T-cell (primary cell): ENCODE data around the gene CCDC127. TPM values are rescaled to one million over a fixed set of nuclear protein-coding genes. Genes with fewer than 3 reads are reported as not detected.

Experiments used
- ATAC-seq, 4 experiments: fragments of 200-7000 bp in 3 of 4; fragments of 150-1000 bp in 1 of 4; cut with Tn5 transposase; replicated peaks in 1 of 4; 1 replicate in 3 of 4; 2 replicates in 1 of 4; pipeline ENCODE4 v1.10.0; 2021; ENCODE audit warnings: moderate library complexity in 3 of 4, mild to moderate bottlenecking in 2 of 4, moderate number of reproducible peaks in 1 of 4
- CTCF ChIA-PET, 2 donors: fragments of 300-600 bp; sonication (Branson Sonifier 250); formaldehyde crosslinking; loops; one replicate each; lab custom pipeline; 2022; ENCODE audit warnings: antibody characterized with exemption in 2 of 2; lab: Charles Lee
- POLR2A ChIA-PET, 2 donors: fragments of 300-600 bp; sonication (Branson Sonifier 250); formaldehyde crosslinking; loops; one replicate each; lab custom pipeline; 2022; ENCODE audit warnings: antibody characterized with exemption in 2 of 2; lab: Charles Lee
- DNase-seq, 35 experiments: peaks; one replicate each; pipeline versions ENCODE4 v3.0.0 to v3.0.0-alpha.2; 2013 to 2023
- H3K27ac ChIP-seq: one replicate; pipeline ENCODE4 v1.5.1; 2013; ENCODE audit warnings: low read length
- H3K27me3 ChIP-seq, 2 experiments: replicated peaks in 1 of 2; 1 replicate in 1 of 2; 2 replicates in 1 of 2; pipeline versions ENCODE4 v1.6.1 to v1.7.0; 2013; ENCODE audit warnings: low read length in 1 of 2, mixed read lengths in 1 of 2; ENCODE audit not compliant: control insufficient read depth in 2 of 2, insufficient read depth in 2 of 2; ENCODE audit errors: extremely low read depth in 1 of 2
- H3K36me3 ChIP-seq, 2 donors: 1 replicate in 1 of 2; 2 replicates in 1 of 2; pipeline versions ENCODE4 v1.6.1 to v1.7.0; 2013; ENCODE audit warnings: low read length in 1 of 2; ENCODE audit not compliant: control insufficient read depth in 2 of 2, insufficient read depth in 1 of 2; ENCODE audit errors: extremely low read depth in 1 of 2
- H3K4me1 ChIP-seq, 2 experiments: 1 replicate in 1 of 2; 2 replicates in 1 of 2; pipeline versions ENCODE4 v1.6.1 to v1.7.0; 2013; ENCODE audit warnings: low read length in 2 of 2, mixed read lengths in 1 of 2; ENCODE audit not compliant: insufficient read depth in 2 of 2, control insufficient read depth in 1 of 2; ENCODE audit errors: extremely low read depth in 1 of 2
- H3K4me3 ChIP-seq, 2 donors: 1 replicate in 1 of 2; 2 replicates in 1 of 2; pipeline versions ENCODE4 v1.5.1 to v1.7.0; 2013; ENCODE audit warnings: mild to moderate bottlenecking in 2 of 2, low read length in 1 of 2, moderate library complexity in 1 of 2; ENCODE audit not compliant: control insufficient read depth in 1 of 2; ENCODE audit errors: extremely low read depth in 1 of 2
- H3K9me3 ChIP-seq: 2 replicates; pipeline ENCODE4 v1.7.0; 2013
- H3K27ac Mint-ChIP-seq, 2 donors: one replicate each; pipeline ENCODE4 v1.8.0; 2020 to 2021; ENCODE audit warnings: mild to moderate bottlenecking in 2 of 2, mixed read lengths in 2 of 2
- H3K27me3 Mint-ChIP-seq, 2 donors: one replicate each; pipeline ENCODE4 v1.8.0; 2021 to 2022; ENCODE audit warnings: mixed read lengths in 2 of 2
- H3K36me3 Mint-ChIP-seq: one replicate; pipeline ENCODE4 v1.8.0; 2021; ENCODE audit warnings: mixed read lengths
- H3K4me1 Mint-ChIP-seq, 3 donors: one replicate each; pipeline ENCODE4 v1.8.0; 2020 to 2022; ENCODE audit warnings: mixed read lengths in 3 of 3, mild to moderate bottlenecking in 1 of 3
- H3K4me3 Mint-ChIP-seq, 3 donors: one replicate each; pipeline ENCODE4 v1.8.0; 2020 to 2022; ENCODE audit warnings: mild to moderate bottlenecking in 3 of 3, mixed read lengths in 3 of 3, moderate library complexity in 3 of 3
- H3K9me3 Mint-ChIP-seq, 3 donors: one replicate each; pipeline ENCODE4 v1.8.0; 2020 to 2022; ENCODE audit warnings: mixed read lengths in 3 of 3
- WGBS: methylation state at CpG from one replicate; pipeline ENCODE4 v1.1.5; 2013; ENCODE audit warnings: missing lambda C conversion rate; ENCODE audit not compliant: insufficient coverage; 5-methylcytosine and 5-hydroxymethylcytosine counted together
- total RNA-seq, 35 experiments: library from RNA in 6 of 35; stranded (reverse) in 6 of 35; fragments of 120-200 nt in 1 of 35; gene quantifications; one replicate each; pipeline versions ENCODE4 v1.2.1 to v1.2.4 and lab custom pipeline; 2013 to 2026

Gene CCDC127
- total RNA-seq, 5 donors from 2014 or later (not counting 1 experiment from before 2014, with no cell fraction given): 2.5 to 9.8 (median 6.3) TPM

GRCh38 chr5:186091-187041, 31.6 kb downstream of the CCDC127 start:
- peaks cover 5 to 9% (median 6%) of the 10 kb centered on the region in 3 donors for H3K4me1 Mint-ChIP-seq
- ChIA-PET CTCF (no interaction called here), POLR2A (no interaction called here)
- no peak overlapping the region for H3K27ac Mint-ChIP-seq
- no peaks in the 10 kb centered on the region for H3K9me3 Mint-ChIP-seq
- Histone ChIP-seq H3K27me3 (peaks cover 0 to 49% of the 10 kb centered on the region in 2 experiments), H3K9me3 (no peaks in the 10 kb centered on the region), H3K27ac (no peak overlapping the region), H3K4me3 (no peak overlapping the region), H3K4me1 (peaks cover 0 to 17% of the 10 kb centered on the region in 2 experiments), H3K36me3 (no peaks in the 10 kb centered on the region)
- no peaks in the 10 kb centered on the region for H3K36me3 Mint-ChIP-seq
- 87% methylated on average over 20 of the region's 28 CpGs for WGBS
- no peak for ATAC-seq
- H3K27me3 Mint-ChIP-seq: peaks cover 3 to 15% of the 10 kb centered on the region in 2 donors
- H3K4me3 Mint-ChIP-seq: no peak overlapping the region
- DNase-seq: no peak

- no peak for DNase-seq
- CTCF ChIA-PET: no interaction called here
- no peaks in the 10 kb centered on the region for H3K36me3 ChIP-seq
- H3K9me3 Mint-ChIP-seq: no peaks in the 10 kb centered on the region
- H3K27me3 Mint-ChIP-seq: peaks cover 6 to 21% of the 10 kb centered on the region in 2 donors
- peaks cover 0 to 11% of the 10 kb centered on the region in 2 experiments for H3K4me1 ChIP-seq
- no peak for ATAC-seq
- POLR2A ChIA-PET: no interaction called here
- H3K27ac ChIP-seq: no peak overlapping the region
- H3K4me3 Mint-ChIP-seq: no peak overlapping the region
- no peaks in the 10 kb centered on the region for H3K9me3 ChIP-seq
- H3K4me1 Mint-ChIP-seq: peaks cover 5 to 9% (median 6%) of the 10 kb centered on the region in 3 donors
- no peak overlapping the region for H3K4me3 ChIP-seq
- H3K27me3 ChIP-seq: peaks cover 0 to 48% of the 10 kb centered on the region in 2 experiments
- WGBS: 77% methylated on average over 17 of the region's 21 CpGs
- no peaks in the 10 kb centered on the region for H3K36me3 Mint-ChIP-seq
- H3K27ac Mint-ChIP-seq: no peak overlapping the region
These were observed 32.6 kb downstream of the CCDC127 start for GRCh38 chr5:185095-186070.

GRCh38 chr5:184471-184870, 33.5 kb downstream of the CCDC127 start:
- Mint-ChIP-seq H3K27ac (no peak overlapping the region), H3K4me3 (no peak overlapping the region), H3K4me1 (peaks cover 5 to 9% (median 6%) of the 10 kb centered on the region in 3 donors), H3K9me3 (no peaks in the 10 kb centered on the region), H3K36me3 (no peaks in the 10 kb centered on the region), H3K27me3 (peaks cover 6 to 24% of the 10 kb centered on the region in 2 donors)
- 60% methylated on average over 1 of the region's 7 CpGs for WGBS
- CTCF ChIA-PET: no interaction called here
- DNase-seq (no peak), ATAC-seq (no peak)
- no peaks in the 10 kb centered on the region for H3K9me3 ChIP-seq
- POLR2A ChIA-PET: no interaction called here
- H3K4me3 ChIP-seq: no peak overlapping the region
- H3K27ac ChIP-seq: no peak overlapping the region
- H3K4me1 ChIP-seq: peaks cover 0 to 11% of the 10 kb centered on the region in 2 experiments
- no peaks in the 10 kb centered on the region for H3K36me3 ChIP-seq
- H3K27me3 ChIP-seq: peaks cover 0 to 50% of the 10 kb centered on the region in 2 experiments

GRCh38 chr5:182126-182525, 35.8 kb downstream of the CCDC127 start:
- ChIA-PET POLR2A (no interaction called here), CTCF (no interaction called here)
- no peak for DNase-seq
- Histone ChIP-seq H3K27ac (no peak overlapping the region), H3K4me3 (no peak overlapping the region), H3K27me3 (peaks cover 0 to 29% of the 10 kb centered on the region in 2 experiments), H3K4me1 (no peaks in the 10 kb centered on the region), H3K9me3 (no peaks in the 10 kb centered on the region), H3K36me3 (no peaks in the 10 kb centered on the region)
- Mint-ChIP-seq H3K27me3 (peaks cover 6 to 20% of the 10 kb centered on the region in 2 donors), H3K9me3 (no peaks in the 10 kb centered on the region), H3K4me3 (no peak overlapping the region), H3K4me1 (no peaks in the 10 kb centered on the region), H3K36me3 (no peaks in the 10 kb centered on the region), H3K27ac (no peak overlapping the region)
- WGBS: 86% methylated on average over 11 of the region's 12 CpGs
- no peak for ATAC-seq

GRCh38 chr5:181566-181965, 36.4 kb downstream of the CCDC127 start:
- Mint-ChIP-seq H3K36me3 (no peaks in the 10 kb centered on the region), H3K9me3 (no peaks in the 10 kb centered on the region), H3K27me3 (peaks cover 6 to 20% of the 10 kb centered on the region in 2 donors), H3K4me3 (no peak overlapping the region), H3K4me1 (no peaks in the 10 kb centered on the region), H3K27ac (no peak overlapping the region)
- no peak overlapping the region for H3K27ac ChIP-seq
- H3K36me3 ChIP-seq: no peaks in the 10 kb centered on the region
- CTCF ChIA-PET: no interaction called here
- POLR2A ChIA-PET: no interaction called here
- no peak for ATAC-seq
- WGBS: 87% methylated on average over 22 of the region's 22 CpGs
- peaks cover 0 to 23% of the 10 kb centered on the region in 2 experiments for H3K27me3 ChIP-seq
- no peaks in the 10 kb centered on the region for H3K4me1 ChIP-seq
- H3K4me3 ChIP-seq: no peak overlapping the region
- H3K9me3 ChIP-seq: no peaks in the 10 kb centered on the region
- no peak for DNase-seq

- no peak for ATAC-seq
These were observed 36.8 kb downstream of the CCDC127 start for GRCh38 chr5:181160-181559.

More at GRCh38 chr5:181160-181559, 36.8 kb downstream of the CCDC127 start:
- Histone ChIP-seq H3K27ac (no peak overlapping the region), H3K4me3 (no peak overlapping the region), H3K27me3 (peaks cover 0 to 21% of the 10 kb centered on the region in 2 experiments), H3K4me1 (no peaks in the 10 kb centered on the region), H3K36me3 (no peaks in the 10 kb centered on the region), H3K9me3 (no peaks in the 10 kb centered on the region)
- H3K9me3 Mint-ChIP-seq: no peaks in the 10 kb centered on the region
- no peaks in the 10 kb centered on the region for H3K4me1 Mint-ChIP-seq
- no peak overlapping the region for H3K4me3 Mint-ChIP-seq
- no peaks in the 10 kb centered on the region for H3K36me3 Mint-ChIP-seq
- 93% methylated on average over 7 of the region's 9 CpGs for WGBS
- POLR2A ChIA-PET: no interaction called here
- no peak overlapping the region for H3K27ac Mint-ChIP-seq
- H3K27me3 Mint-ChIP-seq: peaks cover 6 to 20% of the 10 kb centered on the region in 2 donors
- CTCF ChIA-PET: no interaction called here
- no peak for DNase-seq
